HG03108 (cell line): ENCODE data around the gene CASTOR1.

ENCODE experiments used
- ATAC-seq: cut with Tn5 transposase; IDR thresholded peaks from one replicate; pipeline ENCODE4 v1.9.1; 2021; ENCODE audit warnings: moderate library complexity; ENCODE audit not compliant: unreplicated experiment

The CASTOR1 gene

GRCh38 chr22:30266445-30267381, 22.6 kb downstream of the CASTOR1 start, which contains the start of gene OSM:
Gene OSM (minus strand): TSS chr22:30266851. CDS start chr22:30266799, 52 bp downstream.
- peak; percentile 44 for ATAC-seq

- peak; percentile 59 for ATAC-seq
Measured at GRCh38 chr22:30265823-30266444, 23.4 kb downstream of the CASTOR1 start.

GRCh38 chr22:30265131-30265720, 24.1 kb downstream of the CASTOR1 start:
- ATAC-seq, result no peak

- no peak for ATAC-seq
Measured at GRCh38 chr22:30263883-30264282, 25.4 kb downstream of the CASTOR1 start.

- ATAC-seq, result no peak
Measured at GRCh38 chr22:30262917-30263741, 26.2 kb downstream of the CASTOR1 start.

GRCh38 chr22:30262112-30262511, 27.2 kb downstream of the CASTOR1 start:
- no peak for ATAC-seq

- ATAC-seq, result no peak
Measured at GRCh38 chr22:30261134-30261533, 28.2 kb downstream of the CASTOR1 start.

GRCh38 chr22:30260682-30261081, 28.6 kb downstream of the CASTOR1 start:
- ATAC-seq, result no peak

- ATAC-seq, result no peak
Measured at GRCh38 chr22:30260276-30260675, 29.0 kb downstream of the CASTOR1 start.

- ATAC-seq, result no peak
Measured at GRCh38 chr22:30254314-30254713, 35.0 kb downstream of the CASTOR1 start.

GRCh38 chr22:30253205-30253852, 36.0 kb downstream of the CASTOR1 start:
- no peak for ATAC-seq

GRCh38 chr22:30252411-30253204, 36.7 kb downstream of the CASTOR1 start:
- ATAC-seq, result no peak

GRCh38 chr22:30251711-30252110, 37.6 kb downstream of the CASTOR1 start:
- no peak for ATAC-seq

- no peak for ATAC-seq
Measured at GRCh38 chr22:30250661-30251267, 38.5 kb downstream of the CASTOR1 start.

- ATAC-seq, result no peak
Measured at GRCh38 chr22:30250039-30250565, 39.2 kb downstream of the CASTOR1 start.

- no peak for ATAC-seq
Measured at GRCh38 chr22:30249049-30250038, 40.0 kb downstream of the CASTOR1 start.

GRCh38 chr22:30248484-30248883, 40.8 kb downstream of the CASTOR1 start:
- ATAC-seq, result no peak

GRCh38 chr22:30247974-30248373, 41.3 kb downstream of the CASTOR1 start:
- no peak for ATAC-seq
